ENCODE data around the gene MYOG. TPM values are rescaled to one million over a fixed set of nuclear protein-coding genes. Genes with fewer than 3 reads are reported as not detected.

MYOG gene
- not detected for total RNA-seq

- no peaks in the 10 kb centered on the region for H3K9me3 ChIP-seq
- no peak within 1 kb of the TSS for H3K27ac ChIP-seq
- TF ChIP-seq, protein P1, sequence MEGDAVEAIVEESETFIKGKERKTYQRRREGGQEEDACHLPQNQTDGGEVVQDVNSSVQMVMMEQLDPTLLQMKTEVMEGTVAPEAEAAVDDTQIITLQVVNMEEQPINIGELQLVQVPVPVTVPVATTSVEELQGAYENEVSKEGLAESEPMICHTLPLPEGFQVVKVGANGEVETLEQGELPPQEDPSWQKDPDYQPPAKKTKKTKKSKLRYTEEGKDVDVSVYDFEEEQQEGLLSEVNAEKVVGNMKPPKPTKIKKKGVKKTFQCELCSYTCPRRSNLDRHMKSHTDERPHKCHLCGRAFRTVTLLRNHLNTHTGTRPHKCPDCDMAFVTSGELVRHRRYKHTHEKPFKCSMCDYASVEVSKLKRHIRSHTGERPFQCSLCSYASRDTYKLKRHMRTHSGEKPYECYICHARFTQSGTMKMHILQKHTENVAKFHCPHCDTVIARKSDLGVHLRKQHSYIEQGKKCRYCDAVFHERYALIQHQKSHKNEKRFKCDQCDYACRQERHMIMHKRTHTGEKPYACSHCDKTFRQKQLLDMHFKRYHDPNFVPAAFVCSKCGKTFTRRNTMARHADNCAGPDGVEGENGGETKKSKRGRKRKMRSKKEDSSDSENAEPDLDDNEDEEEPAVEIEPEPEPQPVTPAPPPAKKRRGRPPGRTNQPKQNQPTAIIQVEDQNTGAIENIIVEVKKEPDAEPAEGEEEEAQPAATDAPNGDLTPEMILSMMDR (IDR thresholded peaks at IDR 0.05), result no peak
- TF ChIP-seq POLR2A (IDR thresholded peaks at IDR 0.05), result no peak
- H3K36me3 ChIP-seq, result no peaks in the 10 kb centered on the region
- no peaks in the 10 kb centered on the region for H3K27me3 ChIP-seq
- H3K4me3 ChIP-seq, result no peak within 1 kb of the TSS
- H3K4me1 ChIP-seq, result no peaks in the 10 kb centered on the region
- no peak for DNase-seq
Observed at GRCh38 chr1:203085528-203086406, at the start of gene MYOG. TSS of gene MYOG (minus strand) at chr1:203086012. CDS start at chr1:203085961, 51 bp downstream.

DNA sequence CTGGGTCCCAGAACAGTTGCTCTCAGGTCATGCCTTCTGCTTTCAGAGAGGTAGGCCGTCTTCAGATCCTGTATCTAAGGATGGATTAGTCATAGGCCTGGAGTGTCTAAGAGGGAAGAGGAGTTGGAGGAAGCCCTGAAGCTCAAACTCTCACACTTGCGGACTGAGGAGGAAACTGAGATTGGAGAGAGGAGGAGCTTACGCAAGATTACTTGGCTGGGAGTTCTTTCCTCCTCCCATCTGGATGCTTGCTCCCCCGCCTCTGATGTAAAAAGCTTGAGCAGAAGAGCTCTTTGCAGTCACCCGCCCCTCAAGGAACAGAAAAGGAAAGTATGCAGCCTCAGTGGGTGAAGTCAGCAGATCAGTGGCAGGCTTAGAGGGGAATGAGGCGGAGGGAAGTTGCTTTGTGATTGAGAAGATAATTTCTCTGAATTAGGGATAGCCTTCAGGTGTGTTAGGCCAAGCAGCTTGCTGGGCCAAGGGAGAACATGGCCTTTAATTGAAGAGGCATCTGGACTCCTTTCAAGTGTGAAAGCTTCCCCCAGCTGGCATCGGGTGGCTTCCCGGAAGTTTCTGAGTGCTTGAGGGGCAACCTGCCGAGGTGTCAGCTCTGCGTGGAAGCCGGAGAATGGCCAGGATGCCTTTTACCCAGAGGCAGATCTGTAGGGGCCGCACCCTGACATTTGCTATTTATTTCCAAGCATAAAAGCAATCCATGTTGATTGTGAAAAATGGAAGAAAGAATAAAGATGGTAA lies 48.3 kb upstream of the MYOG start:
- Histone ChIP-seq H3K4me3 (no peak overlapping the region), H3K9me3 (no peaks in the 10 kb centered on the region), H3K27me3 (no peaks in the 10 kb centered on the region), H3K36me3 (no peaks in the 10 kb centered on the region), H3K27ac (peak overlapping the region in 1 of 4 donors; percentile 57), H3K4me1 (peaks cover 0 to 5% (median 0%) of the 10 kb centered on the region in 4 donors)
- TF ChIP-seq, protein P1 (IDR thresholded peaks at IDR 0.05), result no peak
- no peak for TF ChIP-seq POLR2A (IDR thresholded peaks at IDR 0.05)
- DNase-seq, result peak in 1 of 3 donors; percentile 51

GRCh38 chr1:203131548-203132200 lies 45.9 kb upstream of the MYOG start:
- H3K4me1 ChIP-seq, result peaks cover 0 to 24% (median 0%) of the 10 kb centered on the region in 4 donors
- H3K27me3 ChIP-seq, result no peaks in the 10 kb centered on the region
- no peak overlapping the region for H3K4me3 ChIP-seq
- peak in 1 of 3 donors; percentile 33 for DNase-seq
- TF ChIP-seq, protein P1 (IDR thresholded peaks at IDR 0.05), result no peak
- no peak for TF ChIP-seq POLR2A (IDR thresholded peaks at IDR 0.05)
- H3K27ac ChIP-seq, result no peak overlapping the region
- no peaks in the 10 kb centered on the region for H3K36me3 ChIP-seq
- H3K9me3 ChIP-seq, result no peaks in the 10 kb centered on the region

GRCh38 chr1:203130358-203130985 lies 44.7 kb upstream of the MYOG start:
- peak in 1 of 3 donors; percentile 22 for DNase-seq
- H3K9me3 ChIP-seq, result no peaks in the 10 kb centered on the region
- H3K36me3 ChIP-seq, result no peaks in the 10 kb centered on the region
- peaks cover 0 to 27% (median 2%) of the 10 kb centered on the region in 4 donors for H3K4me1 ChIP-seq
- H3K27me3 ChIP-seq, result no peaks in the 10 kb centered on the region
- no peak overlapping the region for H3K4me3 ChIP-seq
- H3K27ac ChIP-seq, result no peak overlapping the region
- TF ChIP-seq, protein P1 (IDR thresholded peaks at IDR 0.05), result no peak
- TF ChIP-seq POLR2A (IDR thresholded peaks at IDR 0.05), result no peak
